Astrocyte (in vitro differentiated cells and primary cell): ENCODE measurements around the gene ARMH1. TPM values are rescaled to one million over a fixed set of nuclear protein-coding genes. Genes with fewer than 3 reads are reported as not detected.

ENCODE experiments used
- DNase-seq: peaks from one replicate; pipeline ENCODE4 v3.0.0-alpha.2; 2010; ENCODE audit warnings: low read depth
- FAIRE-seq: peaks from 2 replicates; lab custom pipeline; 2011; peaks lifted over from hg19 to GRCh38; lab: Jason Lieb, UNC
- H2AFZ ChIP-seq: 2 replicates; pipeline ENCODE4 v1.6.0; 2012; ENCODE audit warnings: low read depth, low read length, inconsistent platforms
- H3K27ac ChIP-seq: 2 replicates; pipeline ENCODE4 v1.5.1; 2011; ENCODE audit warnings: low read depth, low read length, inconsistent platforms
- H3K27me3 ChIP-seq: 2 replicates; pipeline ENCODE4 v1.6.0; 2011; ENCODE audit warnings: low read length, inconsistent platforms; ENCODE audit not compliant: insufficient read depth
- H3K36me3 ChIP-seq: 2 replicates; pipeline ENCODE4 v1.5.1; 2011; ENCODE audit warnings: low read length, inconsistent platforms; ENCODE audit not compliant: insufficient read depth
- H3K4me1 ChIP-seq: 2 replicates; pipeline ENCODE4 v1.5.1; 2011; ENCODE audit warnings: low read length, inconsistent platforms; ENCODE audit not compliant: insufficient read depth
- H3K4me2 ChIP-seq: 2 replicates; pipeline ENCODE4 v1.6.0; 2012; ENCODE audit warnings: low read length, inconsistent platforms
- H3K4me3 ChIP-seq: 2 replicates; pipeline ENCODE4 v1.5.1; 2011; ENCODE audit warnings: low read depth, mild to moderate bottlenecking, low read length, inconsistent platforms; ENCODE audit not compliant: insufficient read depth
- H3K79me2 ChIP-seq: 2 replicates; pipeline ENCODE4 v1.6.0; 2012; ENCODE audit warnings: mild to moderate bottlenecking, low read length, inconsistent platforms; ENCODE audit not compliant: insufficient read depth
- H3K9ac ChIP-seq: 2 replicates; pipeline ENCODE4 v1.6.0; 2012; ENCODE audit warnings: mild to moderate bottlenecking, low read length, inconsistent platforms
- H3K9me3 ChIP-seq: 2 replicates; pipeline ENCODE4 v1.5.1; 2012; ENCODE audit warnings: low read depth, mild to moderate bottlenecking, low read length, inconsistent platforms; ENCODE audit not compliant: insufficient read depth
- H4K20me1 ChIP-seq: 2 replicates; pipeline ENCODE4 v1.6.0; 2012; ENCODE audit warnings: low read length, inconsistent platforms; ENCODE audit not compliant: insufficient read depth
- H3K27ac Mint-ChIP-seq: one replicate; pipeline ENCODE4 v1.8.0; 2021; ENCODE audit warnings: mild to moderate bottlenecking, mixed read lengths; ENCODE audit not compliant: unreplicated experiment
- H3K27me3 Mint-ChIP-seq: one replicate; pipeline ENCODE4 v1.8.0; 2021; ENCODE audit warnings: low read depth, mixed read lengths; ENCODE audit not compliant: unreplicated experiment
- H3K36me3 Mint-ChIP-seq: one replicate; pipeline ENCODE4 v1.8.0; 2021; ENCODE audit warnings: low read depth, mixed read lengths; ENCODE audit not compliant: unreplicated experiment
- H3K4me1 Mint-ChIP-seq: one replicate; pipeline ENCODE4 v1.8.0; 2021; ENCODE audit warnings: low read depth, mixed read lengths; ENCODE audit not compliant: unreplicated experiment
- H3K4me3 Mint-ChIP-seq: one replicate; pipeline ENCODE4 v1.8.0; 2021; ENCODE audit warnings: mild to moderate bottlenecking, moderate library complexity, mixed read lengths; ENCODE audit not compliant: unreplicated experiment
- H3K9me3 Mint-ChIP-seq: one replicate; pipeline ENCODE4 v1.8.0; 2021; ENCODE audit warnings: mild to moderate bottlenecking, mixed read lengths; ENCODE audit not compliant: unreplicated experiment
- CTCF ChIP-seq: IDR thresholded peaks from 2 replicates; pipeline ENCODE4 v1.5.1; 2011; ENCODE audit warnings: low read depth, mild to moderate bottlenecking, inconsistent platforms, low read length, moderate library complexity; ENCODE audit not compliant: insufficient read depth
- EZH2 ChIP-seq: IDR thresholded peaks from 2 replicates; pipeline ENCODE4 v1.6.1; 2012; ENCODE audit warnings: mild to moderate bottlenecking, low read length, inconsistent platforms; ENCODE audit not compliant: insufficient read depth
- total RNA-seq: library from RNA; stranded (reverse); gene quantifications from 2 replicates; pipeline ENCODE4 v1.2.1, GENCODE V29; 2021

ARMH1 gene
- total RNA-seq, 1 donor from 2014 or later, result 2.5 TPM

GRCh38 chr1:44682883-44683265, 8.4 kb downstream of the ARMH1 start:
- H4K20me1 ChIP-seq, result no peaks in the 10 kb centered on the region
- no peak overlapping the region for H3K4me2 ChIP-seq
- FAIRE-seq (no peak), DNase-seq (no peak)
- H3K4me3 ChIP-seq, result no peak overlapping the region
- Mint-ChIP-seq H3K36me3 (peaks cover 17% of the 10 kb centered on the region), H3K4me3 (no peak overlapping the region), H3K27ac (no peak overlapping the region), H3K9me3 (peaks cover 7% of the 10 kb centered on the region), H3K27me3 (no peaks in the 10 kb centered on the region), H3K4me1 (no peaks in the 10 kb centered on the region)
- no peaks in the 10 kb centered on the region for H3K36me3 ChIP-seq
- H3K27me3 ChIP-seq, result no peaks in the 10 kb centered on the region
- H3K4me1 ChIP-seq, result no peaks in the 10 kb centered on the region
- no peak overlapping the region for H3K9ac ChIP-seq
- H3K27ac ChIP-seq, result no peak overlapping the region
- H3K9me3 ChIP-seq, result no peaks in the 10 kb centered on the region
- TF ChIP-seq EZH2 (no peak), CTCF (no peak)
- no peaks in the 10 kb centered on the region for H3K79me2 ChIP-seq
- H2AFZ ChIP-seq, result no peak overlapping the region

- Mint-ChIP-seq H3K36me3 (peaks cover 12% of the 10 kb centered on the region), H3K27me3 (peaks cover 4% of the 10 kb centered on the region), H3K27ac (no peak overlapping the region), H3K9me3 (peaks cover 7% of the 10 kb centered on the region), H3K4me3 (no peak overlapping the region), H3K4me1 (no peaks in the 10 kb centered on the region)
- TF ChIP-seq CTCF (no peak), EZH2 (no peak)
- Histone ChIP-seq H3K36me3 (no peaks in the 10 kb centered on the region), H3K4me1 (no peaks in the 10 kb centered on the region), H3K79me2 (no peaks in the 10 kb centered on the region), H3K27me3 (no peaks in the 10 kb centered on the region), H3K27ac (no peak overlapping the region), H3K4me2 (no peak overlapping the region), H3K9ac (no peak overlapping the region), H2AFZ (no peak overlapping the region), H4K20me1 (no peaks in the 10 kb centered on the region), H3K9me3 (no peaks in the 10 kb centered on the region), H3K4me3 (no peak overlapping the region)
- no peak for FAIRE-seq
- DNase-seq, result no peak
These were observed 10.0 kb downstream of the ARMH1 start for GRCh38 chr1:44684525-44684924.

- TF ChIP-seq CTCF, result no peak
- TF ChIP-seq EZH2, result no peak
- H3K9ac ChIP-seq, result no peak overlapping the region
- Mint-ChIP-seq H3K4me3 (no peak overlapping the region), H3K4me1 (no peaks in the 10 kb centered on the region), H3K36me3 (peaks cover 8% of the 10 kb centered on the region), H3K27ac (no peak overlapping the region), H3K9me3 (peaks cover 7% of the 10 kb centered on the region), H3K27me3 (peaks cover 4% of the 10 kb centered on the region)
- H3K4me3 ChIP-seq, result no peak overlapping the region
- H3K27me3 ChIP-seq, result peaks cover under 1% of the 10 kb centered on the region
- no peaks in the 10 kb centered on the region for H4K20me1 ChIP-seq
- H3K4me1 ChIP-seq, result no peaks in the 10 kb centered on the region
- no peak overlapping the region for H2AFZ ChIP-seq
- no peak overlapping the region for H3K4me2 ChIP-seq
- H3K79me2 ChIP-seq, result no peaks in the 10 kb centered on the region
- no peak for DNase-seq
- no peaks in the 10 kb centered on the region for H3K36me3 ChIP-seq
- H3K27ac ChIP-seq, result no peak overlapping the region
- H3K9me3 ChIP-seq, result no peaks in the 10 kb centered on the region
- FAIRE-seq, result no peak
These were observed 10.7 kb downstream of the ARMH1 start for GRCh38 chr1:44685218-44685617.
